Subcutaneous abdominal adipose tissue (tissue), 5 donors: Measurements from ENCODE around the gene HTN1.
"Not testable (repeated sequence)": the region's sequence is repeated elsewhere in the genome, so short reads cannot be mapped to it uniquely, and the experiment has no call there.

ENCODE experiments used
- H3K27ac ChIP-seq: one replicate; pipeline ENCODE4 v1.7.0; 2013; ENCODE audit warnings: low read depth, mild to moderate bottlenecking, inconsistent platforms, low read length, moderate library complexity
- H3K27me3 ChIP-seq, 5 donors: one replicate each; pipeline ENCODE4 v1.7.0; 2013; ENCODE audit warnings: low read length in 5 of 5, inconsistent platforms in 1 of 5; ENCODE audit not compliant: control insufficient read depth in 5 of 5, insufficient read depth in 4 of 5
- H3K36me3 ChIP-seq, 5 donors: one replicate each; pipeline ENCODE4 v1.7.0; 2013; ENCODE audit warnings: low read length in 5 of 5; ENCODE audit not compliant: control insufficient read depth in 5 of 5, insufficient read depth in 5 of 5
- H3K4me1 ChIP-seq, 5 donors: one replicate each; pipeline ENCODE4 v1.7.0; 2013; ENCODE audit warnings: low read length in 5 of 5, mild to moderate bottlenecking in 3 of 5, moderate library complexity in 1 of 5; ENCODE audit not compliant: control insufficient read depth in 5 of 5, insufficient read depth in 5 of 5
- H3K4me3 ChIP-seq, 5 donors: one replicate each; pipeline ENCODE4 v1.7.0; 2013; ENCODE audit warnings: low read length in 5 of 5, low read depth in 1 of 5
- H3K9ac ChIP-seq, 5 donors: one replicate each; pipeline ENCODE4 v1.7.0; 2013; ENCODE audit warnings: low read length in 5 of 5, mild to moderate bottlenecking in 4 of 5, moderate library complexity in 3 of 5
- H3K9me3 ChIP-seq, 5 donors: one replicate each; pipeline ENCODE4 v1.7.0; 2013; ENCODE audit warnings: low read length in 5 of 5; ENCODE audit not compliant: control insufficient read depth in 5 of 5
- donor health status: healthy.
- donor health status: healthy.
- donor health status: healthy.
- donor health status: healthy.
- donor health status: healthy.

Gene HTN1

GRCh38 chr4:70050138-70050537 lies at the start of gene HTN1:
Gene HTN1, plus strand, starts transcription at chr4:70050438. Its CDS starts 2,639 bp downstream, at chr4:70053077.
- not testable (repeated sequence) for H3K9me3 ChIP-seq, H3K4me1 ChIP-seq, H3K27ac ChIP-seq, H3K27me3 ChIP-seq, H3K36me3 ChIP-seq, H3K4me3 ChIP-seq, H3K9ac ChIP-seq

- no peaks in the 10 kb centered on the region for H3K36me3 ChIP-seq
- no peaks in the 10 kb centered on the region for H3K9me3 ChIP-seq
Measured at GRCh38 chr4:70000711-70001110, 49.5 kb upstream of the HTN1 start.

GRCh38 chr4:70002507-70002906 lies 47.7 kb upstream of the HTN1 start:
- no peaks in the 10 kb centered on the region for H3K27me3 ChIP-seq

More at GRCh38 chr4:70000711-70001110, 49.5 kb upstream of the HTN1 start:
- no peak overlapping the region for H3K9ac ChIP-seq
- no peak overlapping the region for H3K4me3 ChIP-seq
- no peaks in the 10 kb centered on the region for H3K27me3 ChIP-seq
- peaks cover 0 to 2% (median 0%) of the 10 kb centered on the region in 5 donors for H3K4me1 ChIP-seq
- H3K27ac ChIP-seq: no peak overlapping the region

GRCh38 chr4:70008771-70009170 lies 41.5 kb upstream of the HTN1 start:
- H3K36me3 ChIP-seq: no peaks in the 10 kb centered on the region

More at GRCh38 chr4:70002507-70002906, 47.7 kb upstream of the HTN1 start:
- no peak overlapping the region for H3K27ac ChIP-seq
- no peak overlapping the region for H3K4me3 ChIP-seq
- no peaks in the 10 kb centered on the region for H3K9me3 ChIP-seq
- H3K9ac ChIP-seq: no peak overlapping the region
- H3K4me1 ChIP-seq: peaks cover 0 to 2% (median 0%) of the 10 kb centered on the region in 5 donors
- H3K36me3 ChIP-seq: no peaks in the 10 kb centered on the region

GRCh38 chr4:70019006-70019405 lies 31.2 kb upstream of the HTN1 start:
- H3K9me3 ChIP-seq, H3K9ac ChIP-seq, H3K27me3 ChIP-seq, H3K4me1 ChIP-seq, H3K36me3 ChIP-seq, H3K27ac ChIP-seq, H3K4me3 ChIP-seq: not testable (repeated sequence)

More at GRCh38 chr4:70008771-70009170, 41.5 kb upstream of the HTN1 start:
- Histone ChIP-seq H3K27me3 (no peaks in the 10 kb centered on the region), H3K4me3 (no peak overlapping the region), H3K27ac (no peak overlapping the region), H3K4me1 (no peaks in the 10 kb centered on the region), H3K9ac (no peak overlapping the region), H3K9me3 (peaks cover 0 to 2% (median 0%) of the 10 kb centered on the region in 5 donors)

GRCh38 chr4:70023218-70023617 lies 27.0 kb upstream of the HTN1 start:
- Histone ChIP-seq H3K36me3 (no peaks in the 10 kb centered on the region), H3K9ac (no peak overlapping the region)

GRCh38 chr4:70027011-70027410 lies 23.2 kb upstream of the HTN1 start:
- H3K27me3 ChIP-seq: no peaks in the 10 kb centered on the region
- no peak overlapping the region for H3K4me3 ChIP-seq
- H3K27ac ChIP-seq: no peak overlapping the region
- no peaks in the 10 kb centered on the region for H3K36me3 ChIP-seq
- no peaks in the 10 kb centered on the region for H3K9me3 ChIP-seq
- H3K4me1 ChIP-seq: no peaks in the 10 kb centered on the region
- no peak overlapping the region for H3K9ac ChIP-seq

More at GRCh38 chr4:70023218-70023617, 27.0 kb upstream of the HTN1 start:
- no peak overlapping the region for H3K27ac ChIP-seq
- no peaks in the 10 kb centered on the region for H3K9me3 ChIP-seq
- no peaks in the 10 kb centered on the region for H3K4me1 ChIP-seq
- H3K4me3 ChIP-seq: no peak overlapping the region
- no peaks in the 10 kb centered on the region for H3K27me3 ChIP-seq

- not testable (repeated sequence) for H3K4me3 ChIP-seq, H3K36me3 ChIP-seq, H3K9ac ChIP-seq, H3K27ac ChIP-seq, H3K27me3 ChIP-seq, H3K4me1 ChIP-seq, H3K9me3 ChIP-seq
Measured at GRCh38 chr4:70028159-70028558, 22.1 kb upstream of the HTN1 start, which contains the start of gene HTN3. Gene HTN3, plus strand, starts transcription at chr4:70028459. Its CDS starts 2,282 bp downstream, at chr4:70030741.

GRCh38 chr4:70037559-70037958 lies 12.7 kb upstream of the HTN1 start:
- H3K4me3 ChIP-seq, H3K4me1 ChIP-seq, H3K9ac ChIP-seq, H3K27me3 ChIP-seq, H3K27ac ChIP-seq, H3K36me3 ChIP-seq: not testable (repeated sequence)
- H3K9me3 ChIP-seq: peaks cover 0 to 12% (median 4%) of the 10 kb centered on the region in 5 donors

GRCh38 chr4:70039928-70040327 lies 10.3 kb upstream of the HTN1 start:
- not testable (repeated sequence) for H3K4me3 ChIP-seq, H3K4me1 ChIP-seq, H3K27ac ChIP-seq, H3K27me3 ChIP-seq, H3K36me3 ChIP-seq, H3K9ac ChIP-seq
- H3K9me3 ChIP-seq: peaks cover 0 to 12% (median 4%) of the 10 kb centered on the region in 5 donors
